ENCODE measurements around the gene NEK1. TPM values are rescaled to one million over a fixed set of nuclear protein-coding genes. Genes with fewer than 3 reads are reported as not detected.

Gene NEK1
- total and polyA plus RNA-seq, 2 of the 13 experiments (the other 11 are each of a cell fraction or from before 2014, with no cell fraction given) = 2.9 to 5.4 TPM

- intact Hi-C loops (cut with micrococcal nuclease; ENCODE audit: unreplicated experiment) = no loop called here
- no peaks in the 10 kb centered on the region for H3K79me2 ChIP-seq (ENCODE audit: insufficient read depth, low read length)
- H3K9me3 ChIP-seq (ENCODE audit: low read length) = no peaks in the 10 kb centered on the region
- H3K4me3 ChIP-seq (replicated peaks in 1 of 3; ENCODE audit: insufficient read depth in 1 of 3, low read depth in 2 of 3, low read length in 3 of 3) = no peak overlapping the region
- H4K20me1 ChIP-seq (ENCODE audit: insufficient read depth, low read length) = no peaks in the 10 kb centered on the region
- ChIA-PET CTCF (ENCODE audit: low intra/inter-chr PET ratio, low total read pairs) (no interaction called here), POLR2A (no interaction called here)
- ATAC-seq = no peak
- no peak overlapping the region for H2AFZ ChIP-seq (ENCODE audit: low read length)
- peaks cover 20% of the 10 kb centered on the region for H3K4me1 ChIP-seq (ENCODE audit: insufficient read depth, low read length)
- no peak for DNase-seq (ENCODE audit: low spot score)
- FAIRE-seq = no peak
- no peaks in the 10 kb centered on the region for H3K27me3 ChIP-seq (ENCODE audit: control insufficient read depth in 1 of 2, insufficient read depth in 2 of 2, low read length in 2 of 2)
- no peaks in the 10 kb centered on the region for H3K36me3 ChIP-seq (replicated peaks in 1 of 2; ENCODE audit: control insufficient read depth in 1 of 2, insufficient read depth in 2 of 2, low read length in 2 of 2)
- no peak overlapping the region for H3K4me2 ChIP-seq (ENCODE audit: low read depth, low read length)
- H3K9ac ChIP-seq (ENCODE audit: insufficient read depth, low read depth, low read length) = no peak overlapping the region
- in situ Hi-C loops (cut with HindIII; ENCODE audit: extremely low pct_ligation_motif_present, low pct_unique_long_range_greater_than_20kb) = no loop called here
- no peak overlapping the region for H3K27ac ChIP-seq (ENCODE audit: extremely low read length, insufficient read depth, low read length)
- TF ChIP-seq CBX2 (IDR thresholded peaks at IDR 0.05; ENCODE audit: low read depth, low read length) (no peak), CBX2 (CRISPR knock-in tag; IDR thresholded peaks at IDR 0.05; ENCODE audit: low read depth) (no peak), ZMAT5 (CRISPR knock-in tag; IDR thresholded peaks at IDR 0.05; ENCODE audit: borderline replicate concordance, low read depth) (no peak), MXD3 (CRISPR knock-in tag; IDR thresholded peaks at IDR 0.05) (no peak), FOXK2 (IDR thresholded peaks at IDR 0.05) (no peak), BCL6 (CRISPR knock-in tag; IDR thresholded peaks at IDR 0.05) (no peak), ZNF20 (CRISPR knock-in tag; IDR thresholded peaks at IDR 0.05) (no peak), SRY (CRISPR knock-in tag; IDR thresholded peaks at IDR 0.05) (no peak), U2AF2 (IDR thresholded peaks at IDR 0.05; ENCODE audit: low read depth, low read length) (no peak), KDM6A (CRISPR knock-in tag; IDR thresholded peaks at IDR 0.05; ENCODE audit: low read depth) (no peak), FOXP1 (IDR thresholded peaks at IDR 0.05) (no peak), FOXP1 (CRISPR knock-in tag; IDR thresholded peaks at IDR 0.05) (no peak), NFYC (CRISPR knock-in tag; IDR thresholded peaks at IDR 0.05) (no peak), IRF2 (CRISPR knock-in tag; IDR thresholded peaks at IDR 0.05) (no peak), THYN1 (CRISPR knock-in tag; IDR thresholded peaks at IDR 0.05; ENCODE audit: borderline replicate concordance, low read depth) (no peak), ZMYM2 (CRISPR knock-in tag; IDR thresholded peaks at IDR 0.05) (no peak)
- 92% methylated on average over 6 of the region's 7 CpGs for WGBS (ENCODE audit: low lambda C conversion rate)
- BruUV-seq (replicated peaks) = no TSS peak
These were observed 174.9 kb downstream of the NEK1 start for GRCh38 chr4:169437299-169438047.

All from HepG2 (cell line).